Putamen (tissue), 1 donor: ENCODE results near the gene DNAH1.

ENCODE experiments used
- DNase-seq: peaks from one replicate; pipeline ENCODE4 v3.0.0-alpha.2; 2016; ENCODE audit warnings: low spot score

Gene DNAH1

GRCh38 chr3:52435246-52436101 lies 119.4 kb downstream of the DNAH1 start:
- no peak for DNase-seq

DNA sequence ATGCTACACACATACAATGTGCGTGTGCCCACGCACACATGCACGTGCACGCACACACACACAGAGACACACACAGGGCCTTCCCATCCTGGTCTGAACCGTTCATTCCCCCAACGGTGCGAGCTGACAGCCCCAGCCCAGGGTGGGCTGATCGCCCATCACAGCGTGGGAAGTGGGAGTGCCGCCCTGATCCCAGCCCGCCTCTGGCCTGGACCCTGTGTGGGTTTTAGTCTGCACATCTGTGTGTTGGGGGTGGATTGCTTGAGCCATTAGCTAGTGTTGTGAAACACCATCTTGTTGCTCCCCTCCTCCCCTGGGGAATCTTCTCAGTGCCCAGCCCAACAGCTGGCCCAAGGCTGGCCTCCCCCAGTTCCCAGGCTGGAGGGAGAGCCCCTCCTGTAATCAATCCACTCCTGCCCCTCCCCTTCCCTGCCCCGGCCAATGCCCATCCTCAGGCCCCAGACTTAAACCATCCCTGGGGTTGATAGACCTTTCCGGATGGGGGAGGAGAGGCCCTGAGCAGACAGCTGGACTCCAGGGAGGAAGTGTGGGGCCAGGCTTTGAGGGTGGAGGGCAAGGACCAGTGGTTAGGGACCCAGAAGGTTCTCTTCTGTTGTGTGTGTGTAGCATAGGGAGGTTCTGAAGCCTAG lies 120.5 kb downstream of the DNAH1 start:
- DNase-seq = no peak

GRCh38 chr3:52437326-52438103 lies 121.4 kb downstream of the DNAH1 start:
- no peak for DNase-seq

- DNase-seq = no peak
These were observed 121.9 kb downstream of the DNAH1 start for GRCh38 chr3:52438104-52438376.

- DNase-seq = no peak
These were observed 122.7 kb downstream of the DNAH1 start for GRCh38 chr3:52438579-52439425.

- no peak for DNase-seq
These were observed 123.5 kb downstream of the DNAH1 start for GRCh38 chr3:52439426-52440248.

GRCh38 chr3:52440249-52440551 lies 124.1 kb downstream of the DNAH1 start:
- no peak for DNase-seq

DNA sequence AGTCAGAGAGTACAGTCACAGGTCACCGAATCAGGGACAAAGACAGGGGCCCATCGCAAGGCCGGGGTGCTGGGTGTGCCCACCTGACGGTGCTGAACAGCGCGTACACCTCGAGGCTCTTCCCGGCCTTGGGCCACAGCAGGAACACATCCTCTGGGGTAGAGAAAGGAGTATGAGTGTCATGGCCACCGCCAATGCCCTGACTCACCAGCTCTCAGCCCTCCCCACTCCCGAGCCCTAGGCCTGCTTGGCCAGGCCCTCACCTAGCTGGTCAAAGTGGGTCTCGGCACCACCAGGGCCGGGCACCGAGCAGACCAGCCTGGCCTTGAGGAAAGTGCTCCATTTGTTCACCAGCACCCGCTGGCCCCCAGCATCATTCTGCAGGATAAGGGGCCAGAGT lies 124.6 kb downstream of the DNAH1 start:
- DNase-seq = no peak

- no peak for DNase-seq
These were observed 125.1 kb downstream of the DNAH1 start for GRCh38 chr3:52441091-52441771.

DNA sequence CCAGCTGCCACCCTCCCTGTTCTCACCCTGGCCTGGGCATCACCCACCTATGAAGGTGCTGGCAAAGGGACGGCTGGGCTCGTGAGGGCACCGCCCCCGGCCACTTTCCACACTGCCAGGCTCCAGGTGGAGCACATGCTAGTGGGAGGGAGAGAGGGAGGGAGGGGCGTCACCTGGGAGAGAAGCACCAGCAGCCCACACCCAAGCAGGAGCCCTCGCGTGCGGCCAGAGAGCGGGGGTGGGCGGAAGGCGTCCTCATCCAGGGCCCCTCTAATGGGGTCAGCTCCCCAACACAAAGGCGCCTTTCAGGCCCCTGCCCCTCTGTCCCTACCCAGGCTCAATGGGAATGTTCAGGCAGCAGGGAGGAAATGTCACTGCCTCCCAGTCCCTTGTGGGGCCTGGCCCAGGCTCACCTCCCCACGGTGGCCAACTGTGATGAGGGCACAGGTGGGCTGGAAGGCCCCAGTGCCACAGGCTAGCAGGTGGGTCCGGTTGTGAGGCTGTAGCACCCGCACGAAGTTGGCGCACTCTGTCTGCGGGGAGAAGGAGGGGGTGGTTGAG lies 125.7 kb downstream of the DNAH1 start:
- DNase-seq = no peak

DNA sequence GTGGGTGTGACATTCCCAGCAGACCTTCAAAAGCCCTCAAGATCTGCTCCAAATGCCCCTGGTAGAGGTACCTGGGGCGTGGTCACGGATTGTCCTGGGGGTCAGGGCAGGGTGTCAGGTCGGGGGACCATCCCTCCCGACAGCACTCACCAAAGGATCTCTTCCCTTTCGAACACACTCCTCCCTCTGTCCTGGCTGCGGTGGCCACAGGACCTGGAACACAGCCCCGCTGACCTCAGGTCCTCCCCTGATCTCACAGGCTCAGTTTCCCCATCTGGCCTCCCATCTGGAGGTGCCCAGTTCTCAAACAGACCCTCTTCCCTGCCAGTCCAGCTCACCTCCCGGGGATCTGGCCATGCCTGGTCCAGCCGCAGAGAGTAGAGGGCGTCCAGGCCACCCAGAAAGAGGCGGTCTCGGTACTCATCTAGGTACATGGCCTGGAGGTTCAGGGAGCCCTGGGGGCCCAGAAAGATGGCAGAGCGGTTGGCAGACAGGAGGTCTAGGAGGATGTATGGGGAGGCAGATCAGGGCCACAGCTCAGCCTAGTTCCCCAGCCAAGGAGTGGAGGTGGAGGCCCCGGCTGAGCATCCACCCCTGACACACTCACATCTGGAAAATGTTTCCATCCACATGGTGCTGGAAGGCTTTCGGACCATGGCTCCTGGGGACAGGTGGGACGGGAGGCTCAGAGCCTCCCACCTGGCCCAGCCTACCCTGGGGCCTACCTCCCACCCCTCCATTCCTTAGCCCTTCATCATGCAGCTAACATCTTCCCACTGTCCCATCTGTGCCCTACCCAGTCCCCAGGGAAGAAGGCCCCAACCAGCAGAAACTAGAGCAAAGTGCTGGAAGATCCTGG lies 126.5 kb downstream of the DNAH1 start:
- no peak for DNase-seq

GRCh38 chr3:52443268-52443610 lies 127.1 kb downstream of the DNAH1 start:
- no peak for DNase-seq

- no peak for DNase-seq
These were observed 127.9 kb downstream of the DNAH1 start for GRCh38 chr3:52443791-52444687.

DNA sequence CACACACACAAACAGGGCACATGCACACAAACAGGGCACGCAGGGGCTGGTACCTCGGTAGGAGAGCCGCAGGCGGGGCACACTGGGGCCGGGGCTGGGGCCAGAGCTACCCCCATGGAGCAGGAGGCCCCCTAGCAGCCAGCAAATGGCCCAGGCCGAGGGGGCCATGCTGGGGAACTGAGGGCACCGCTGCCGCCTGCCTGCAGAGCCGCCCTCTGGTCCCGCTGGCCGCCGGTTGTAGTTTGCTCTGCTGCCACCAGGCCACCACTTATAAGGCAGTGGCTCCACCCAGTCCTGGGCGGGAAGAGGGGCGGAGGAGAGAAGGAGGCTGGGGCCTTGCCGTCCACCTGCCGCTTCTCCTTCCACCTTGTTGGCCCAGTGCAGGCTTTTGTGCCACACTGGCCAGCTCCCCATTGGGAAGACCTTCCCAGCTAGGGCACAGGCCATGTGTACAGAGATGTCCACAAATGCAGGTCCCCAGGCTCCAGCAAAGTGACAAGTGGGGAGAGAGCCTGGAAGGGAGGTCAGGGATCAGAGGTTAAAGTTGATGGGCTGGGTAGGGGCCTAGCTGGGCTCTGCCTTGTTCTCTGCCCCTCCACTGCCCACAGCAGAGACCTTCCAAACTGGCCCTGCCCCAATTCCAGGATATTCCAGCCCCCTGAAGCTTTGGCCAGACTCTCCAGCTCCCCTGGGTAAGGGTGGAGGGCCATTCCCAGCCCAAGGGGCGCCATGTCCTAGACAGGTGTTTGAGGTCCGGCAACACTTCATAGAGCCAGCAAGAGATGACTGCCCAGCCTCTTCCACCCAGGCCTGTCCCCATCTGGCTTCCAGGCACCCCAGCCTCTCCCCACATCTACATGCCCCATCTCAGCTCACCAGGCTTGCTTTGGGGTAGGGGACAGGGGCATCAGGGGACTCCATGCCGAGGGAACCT lies 129.0 kb downstream of the DNAH1 start, which contains the start of gene SEMA3G:
TSS of gene SEMA3G (minus strand) at position 244 of the 934 bp plus-strand sequence. CDS start at position 168, 76 bp downstream.
- DNase-seq = no peak

- no peak for DNase-seq
These were observed 129.9 kb downstream of the DNAH1 start for GRCh38 chr3:52446042-52446441.

- DNase-seq = no peak
These were observed 130.8 kb downstream of the DNAH1 start for GRCh38 chr3:52446631-52447511.
